ENCODE data around the gene ELF2. TPM values are rescaled to one million over a fixed set of nuclear protein-coding genes. Genes with fewer than 3 reads are reported as not detected.
"Not testable (repeated sequence)": the region's sequence is repeated elsewhere in the genome, so short reads cannot be mapped to it uniquely, and the experiment has no call there.

Gene ELF2
- total RNA-seq, 1 experiment from 2014 or later = 36.6 TPM

- no peak for DNase-seq (ENCODE audit: low spot score)
- in situ Hi-C loops (cut with HindIII; ENCODE audit: low sequenced_read_pairs) = no loop called here
Observed at GRCh38 chr4:139189972-139190371, 13.0 kb upstream of the ELF2 start.

GRCh38 chr4:139189417-139189749, 12.4 kb upstream of the ELF2 start:
- no peak for DNase-seq (ENCODE audit: low spot score)
- in situ Hi-C loops (cut with HindIII; ENCODE audit: low sequenced_read_pairs) = no loop called here

- DNase-seq (ENCODE audit: low spot score) = no peak
- in situ Hi-C loops (cut with HindIII; ENCODE audit: low sequenced_read_pairs) = no loop called here
Observed at GRCh38 chr4:139188648-139189416, 11.8 kb upstream of the ELF2 start.

- in situ Hi-C loops (cut with HindIII; ENCODE audit: low sequenced_read_pairs) = no loop called here
- DNase-seq (ENCODE audit: low spot score) = no peak
Observed at GRCh38 chr4:139184129-139184528, 7.1 kb upstream of the ELF2 start.

- in situ Hi-C loops (cut with HindIII; ENCODE audit: low sequenced_read_pairs) = no loop called here
- DNase-seq (ENCODE audit: low spot score) = peak; percentile 85
Observed at GRCh38 chr4:139177869-139178619, 1.0 kb upstream of the ELF2 start.

GRCh38 chr4:139176302-139177048, 543 bp downstream of the ELF2 start:
- in situ Hi-C loops (cut with HindIII; ENCODE audit: low sequenced_read_pairs) = no loop called here
- peak; percentile 82 for DNase-seq (ENCODE audit: low spot score)

GRCh38 chr4:139175646-139176301, 1.2 kb downstream of the ELF2 start:
- DNase-seq (ENCODE audit: low spot score) = no peak
- in situ Hi-C loops (cut with HindIII; ENCODE audit: low sequenced_read_pairs) = no loop called here

- DNase-seq (ENCODE audit: low spot score) = no peak
- in situ Hi-C loops (cut with HindIII; ENCODE audit: low sequenced_read_pairs) = no loop called here
Observed at GRCh38 chr4:139171876-139172691, 4.9 kb downstream of the ELF2 start.

GRCh38 chr4:139170932-139171331, 6.1 kb downstream of the ELF2 start:
- in situ Hi-C loops (cut with HindIII; ENCODE audit: low sequenced_read_pairs) = no loop called here

GRCh38 chr4:139167774-139168444, 9.1 kb downstream of the ELF2 start:
- in situ Hi-C loops (cut with HindIII; ENCODE audit: low sequenced_read_pairs) = no loop called here
- DNase-seq (ENCODE audit: low spot score) = peak; percentile 36

More at GRCh38 chr4:139170932-139171331, 6.1 kb downstream of the ELF2 start:
- no peak for DNase-seq (ENCODE audit: low spot score)

GRCh38 chr4:139164731-139165130, 12.3 kb downstream of the ELF2 start:
- in situ Hi-C loops (cut with HindIII; ENCODE audit: low sequenced_read_pairs) = no loop called here

GRCh38 chr4:139163806-139164206, 13.2 kb downstream of the ELF2 start:
- in situ Hi-C loops (cut with HindIII; ENCODE audit: low sequenced_read_pairs) = no loop called here
- no peak for DNase-seq (ENCODE audit: low spot score)

More at GRCh38 chr4:139164731-139165130, 12.3 kb downstream of the ELF2 start:
- DNase-seq (ENCODE audit: low spot score) = no peak

GRCh38 chr4:139157977-139158376, 19.0 kb downstream of the ELF2 start:
- DNase-seq (ENCODE audit: low spot score); in situ Hi-C loops (cut with HindIII; ENCODE audit: low sequenced_read_pairs): not testable (repeated sequence)

GRCh38 chr4:139154952-139155557, 22.0 kb downstream of the ELF2 start:
- no peak for DNase-seq (ENCODE audit: low spot score)
- in situ Hi-C loops (cut with HindIII; ENCODE audit: low sequenced_read_pairs) = no loop called here

GRCh38 chr4:139154538-139154937, 22.5 kb downstream of the ELF2 start:
- DNase-seq (ENCODE audit: low spot score) = no peak

GRCh38 chr4:139154134-139154421, 22.9 kb downstream of the ELF2 start:
- in situ Hi-C loops (cut with HindIII; ENCODE audit: low sequenced_read_pairs) = no loop called here
- DNase-seq (ENCODE audit: low spot score) = no peak

More at GRCh38 chr4:139154538-139154937, 22.5 kb downstream of the ELF2 start:
- in situ Hi-C loops (cut with HindIII; ENCODE audit: low sequenced_read_pairs) = no loop called here

GRCh38 chr4:139153411-139154133, 23.4 kb downstream of the ELF2 start:
- DNase-seq (ENCODE audit: low spot score) = no peak
- in situ Hi-C loops (cut with HindIII; ENCODE audit: low sequenced_read_pairs) = no loop called here
